H1 (cell line): Measurements from ENCODE around the gene IL5RA. TPM values are rescaled to one million over a fixed set of nuclear protein-coding genes. Genes with fewer than 3 reads are reported as not detected.

ENCODE experiments used
- CTCF ChIA-PET: fragments of 300-600 bp; sonication (Branson Sonifier 250); formaldehyde crosslinking; loops from one replicate; lab custom pipeline; 2021; ENCODE audit not compliant: partially characterized antibody; lab: Charles Lee
- POLR2A ChIA-PET: fragments of 300-600 bp; sonication (Branson Sonifier 250); formaldehyde crosslinking; loops from one replicate; lab custom pipeline; 2021; ENCODE audit warnings: inconsistent platforms; ENCODE audit not compliant: partially characterized antibody; lab: Charles Lee
- DNase-seq, 2 experiments: peaks; one replicate each; pipeline versions ENCODE4 v3.0.0 to v3.0.0-alpha.2; 2010 to 2022; ENCODE audit warnings: low spot score in 2 of 2, low read depth in 1 of 2, mixed read lengths in 1 of 2
- FAIRE-seq: peaks from 2 replicates; lab custom pipeline; 2011; peaks lifted over from hg19 to GRCh38; lab: Jason Lieb, UNC
- H2AFZ ChIP-seq: 2 replicates; pipeline ENCODE4 v1.8.1; 2012; ENCODE audit warnings: low read length, inconsistent platforms
- H2AK5ac ChIP-seq: 2 replicates; pipeline ENCODE4 v1.6.1; 2013; ENCODE audit warnings: low read depth, low read length
- H2BK120ac ChIP-seq: replicated peaks from 2 replicates; pipeline ENCODE3; 2013; ENCODE audit warnings: low read depth, low read length, inconsistent platforms
- H2BK12ac ChIP-seq: 2 replicates; pipeline ENCODE4 v1.6.1; 2013; ENCODE audit warnings: low read depth, low read length
- H2BK15ac ChIP-seq: 2 replicates; pipeline ENCODE4 v1.6.1; 2013; ENCODE audit warnings: low read length
- H2BK20ac ChIP-seq: 2 replicates; pipeline ENCODE4 v1.6.1; 2013; ENCODE audit warnings: low read length
- H2BK5ac ChIP-seq: 2 replicates; pipeline ENCODE4 v1.6.1; 2013; ENCODE audit warnings: low read depth, low read length
- H3K14ac ChIP-seq: 2 replicates; pipeline ENCODE4 v1.6.1; 2013; ENCODE audit warnings: inconsistent platforms; ENCODE audit not compliant: insufficient read length
- H3K18ac ChIP-seq: 2 replicates; pipeline ENCODE4 v1.6.1; 2013; ENCODE audit warnings: low read length; ENCODE audit errors: extremely low read depth
- H3K23ac ChIP-seq: 2 replicates; pipeline ENCODE4 v1.6.1; 2013; ENCODE audit warnings: inconsistent platforms; ENCODE audit not compliant: insufficient read length
- H3K23me2 ChIP-seq: 2 replicates; pipeline ENCODE4 v1.6.1; 2013; ENCODE audit warnings: low read depth, low read length
- H3K27ac ChIP-seq: 2 replicates; pipeline ENCODE4 v1.6.1; 2011; ENCODE audit warnings: low read depth, low read length, inconsistent platforms
- H3K27me3 ChIP-seq, 4 experiments: replicated peaks in 1 of 4; 1 replicate in 1 of 4; 2 replicates in 3 of 4; pipeline versions ENCODE4 v1.6.1 to v1.8.1; 2011 to 2013; ENCODE audit warnings: low read length in 3 of 4, mild to moderate bottlenecking in 3 of 4, inconsistent platforms in 2 of 4, mixed read lengths in 2 of 4, moderate library complexity in 1 of 4; ENCODE audit not compliant: control insufficient read depth in 3 of 4, insufficient read depth in 3 of 4; ENCODE audit errors: extremely low read depth in 1 of 4
- H3K36me3 ChIP-seq, 4 experiments: 2 replicates each; pipeline versions ENCODE4 v1.6.1 to v1.8.1; 2011 to 2013; ENCODE audit warnings: mild to moderate bottlenecking in 4 of 4, low read length in 3 of 4, moderate library complexity in 2 of 4, control low read depth in 1 of 4, inconsistent platforms in 1 of 4; ENCODE audit not compliant: insufficient read depth in 4 of 4, control insufficient read depth in 2 of 4
- H3K4ac ChIP-seq: replicated peaks from 2 replicates; pipeline ENCODE3; 2013; ENCODE audit warnings: low read length, low read depth, mixed read lengths, inconsistent platforms; ENCODE audit not compliant: insufficient read length
- H3K4me1 ChIP-seq, 4 experiments: replicated peaks in 1 of 4; 1 replicate in 1 of 4; 2 replicates in 3 of 4; pipeline versions ENCODE4 v1.6.1 to v1.8.1; 2011 to 2013; ENCODE audit warnings: low read length in 3 of 4, inconsistent platforms in 2 of 4, mixed read lengths in 1 of 4; ENCODE audit not compliant: insufficient read depth in 4 of 4, control insufficient read depth in 3 of 4
- H3K4me2 ChIP-seq, 2 experiments: 2 replicates each; pipeline versions ENCODE4 v1.6.1 to v1.8.1; 2011 to 2013; ENCODE audit warnings: low read depth in 2 of 2, low read length in 2 of 2, control low read depth in 1 of 2, inconsistent platforms in 1 of 2, mild to moderate bottlenecking in 1 of 2; ENCODE audit not compliant: insufficient read depth in 1 of 2
- H3K4me3 ChIP-seq, 4 experiments: fragments of 200-600, 300-600 bp in 1 of 4; sonication (generic), shearing (Covaris generic), sonication (Bioruptor Twin) in 1 of 4; 2 replicates each; pipeline versions ENCODE4 v1.5.1 to v1.8.1; 2011 to 2016; ENCODE audit warnings: low read length in 4 of 4, low read depth in 3 of 4, control low read depth in 2 of 4, inconsistent platforms in 2 of 4, mild to moderate bottlenecking in 2 of 4, mixed read lengths in 1 of 4, moderate library complexity in 1 of 4; ENCODE audit not compliant: insufficient read depth in 2 of 4; ENCODE audit errors: extremely low read depth in 1 of 4
- H3K56ac ChIP-seq: replicated peaks from 2 replicates; pipeline ENCODE3; 2013; ENCODE audit warnings: low read depth, mild to moderate bottlenecking, mixed read lengths, low read length, inconsistent platforms; ENCODE audit not compliant: insufficient read length
- H3K79me1 ChIP-seq: 2 replicates; pipeline ENCODE4 v1.6.1; 2013; ENCODE audit warnings: low read depth, low read length, control low read depth
- H3K79me2 ChIP-seq, 2 experiments: 2 replicates each; pipeline versions ENCODE4 v1.6.1 to v1.8.1; 2012 to 2013; ENCODE audit warnings: low read length in 2 of 2, mild to moderate bottlenecking in 2 of 2, inconsistent platforms in 1 of 2; ENCODE audit not compliant: insufficient read depth in 2 of 2, control insufficient read depth in 1 of 2
- H3K9ac ChIP-seq, 4 experiments: replicated peaks in 1 of 4; 1 replicate in 1 of 4; 2 replicates in 3 of 4; pipeline versions ENCODE4 v1.6.1 to v1.8.1; 2011 to 2013; ENCODE audit warnings: low read depth in 3 of 4, low read length in 3 of 4, control low read depth in 2 of 4, mild to moderate bottlenecking in 2 of 4, moderate library complexity in 2 of 4, inconsistent platforms in 1 of 4; ENCODE audit errors: extremely low read depth in 1 of 4
- H3K9me3 ChIP-seq, 2 experiments: 2 replicates each; pipeline versions ENCODE4 v1.6.1 to v1.8.1; 2012 to 2013; ENCODE audit warnings: mild to moderate bottlenecking in 2 of 2, moderate library complexity in 2 of 2, control low read depth in 1 of 2, inconsistent platforms in 1 of 2, low read depth in 1 of 2, low read length in 1 of 2, mixed read lengths in 1 of 2; ENCODE audit not compliant: insufficient read depth in 2 of 2
- H4K20me1 ChIP-seq, 2 experiments: replicated peaks in 1 of 2; 2 replicates each; pipeline versions ENCODE3 to v1.8.1; 2011 to 2013; ENCODE audit warnings: inconsistent platforms in 2 of 2, low read length in 2 of 2, mild to moderate bottlenecking in 1 of 2; ENCODE audit not compliant: insufficient read depth in 2 of 2, control insufficient read depth in 1 of 2
- H4K5ac ChIP-seq: 2 replicates; pipeline ENCODE4 v1.6.1; 2013; ENCODE audit warnings: low read length, low read depth, mixed read lengths, inconsistent platforms; ENCODE audit not compliant: insufficient read length
- H4K8ac ChIP-seq: 2 replicates; pipeline ENCODE4 v1.8.0; 2013; ENCODE audit warnings: mild to moderate bottlenecking, moderate library complexity, low read length, inconsistent platforms; ENCODE audit not compliant: insufficient read depth; ENCODE audit errors: extremely low read depth
- H4K91ac ChIP-seq: replicated peaks from 2 replicates; pipeline ENCODE3; 2013; ENCODE audit warnings: low read length, mixed read lengths, inconsistent platforms; ENCODE audit not compliant: insufficient read length
- CHD2 ChIP-seq: IDR thresholded peaks from 2 replicates; pipeline ENCODE4 v1.6.1; 2012; ENCODE audit warnings: low read length, improper control_type of control experiment
- FOSL1 ChIP-seq: IDR thresholded peaks from 2 replicates; pipeline ENCODE4 v1.6.1; 2011; ENCODE audit warnings: mild to moderate bottlenecking, low read depth, low read length, moderate library complexity; ENCODE audit not compliant: insufficient read depth
- GABPA ChIP-seq: IDR thresholded peaks from 2 replicates; pipeline ENCODE4 v1.6.1; 2011; ENCODE audit warnings: mild to moderate bottlenecking, low read length, moderate library complexity, borderline replicate concordance; ENCODE audit not compliant: insufficient read depth
- JUN ChIP-seq: IDR thresholded peaks from 2 replicates; pipeline ENCODE4 v1.6.1; 2011; ENCODE audit warnings: low read depth, mild to moderate bottlenecking, improper control_type of control experiment, low read length
- KDM5A ChIP-seq: fragments of 200-600 bp; IDR thresholded peaks from 2 replicates; pipeline ENCODE4 v1.7.1; 2012; ENCODE audit warnings: mild to moderate bottlenecking, low read length, inconsistent platforms, mixed read lengths
- SIRT6 ChIP-seq: IDR thresholded peaks from one replicate; pipeline ENCODE4 v1.7.1; 2012; ENCODE audit warnings: low read length, inconsistent platforms
- SRF ChIP-seq: IDR thresholded peaks from 2 replicates; pipeline ENCODE4 v1.6.1; 2011; ENCODE audit warnings: mild to moderate bottlenecking, low read depth, low read length, moderate library complexity
- TAF1 ChIP-seq: IDR thresholded peaks from 2 replicates; pipeline ENCODE4 v1.6.1; 2011; ENCODE audit warnings: mild to moderate bottlenecking, low read depth, low read length
- TCF12 ChIP-seq: IDR thresholded peaks from 2 replicates; pipeline ENCODE4 v1.6.1; 2011; ENCODE audit warnings: low read depth, mild to moderate bottlenecking, low read length
- WGBS, 2 experiments: shearing (Covaris generic) in 1 of 2; methylation state at CpG; one replicate each; pipeline versions ENCODE4 v1.1.6 to v1.1.7; 2013 to 2015; ENCODE audit warnings: low lambda C conversion rate in 2 of 2, mixed read lengths in 2 of 2, inconsistent platforms in 1 of 2, low coverage in 1 of 2, missing lambda C conversion rate in 1 of 2; ENCODE audit not compliant: insufficient replicate concordance in 2 of 2, insufficient coverage in 1 of 2, insufficient read length in 1 of 2; ENCODE audit errors: extremely low coverage in 1 of 2, missing lambda C conversion rate in 1 of 2; 5-methylcytosine and 5-hydroxymethylcytosine counted together
- polyA plus RNA-seq, 7 experiments: library from polyadenylated mRNA; depleted of rRNA in 3 of 7; stranded (reverse) in 5 of 7; unstranded in 2 of 7; fragments of >200 nt in 5 of 7; fragments of 200-250 nt in 2 of 7; gene quantifications; 1 replicate in 5 of 7; 2 replicates in 1 of 7; 4 replicates in 1 of 7; pipeline versions ENCODE4 v1.2.1 to v1.2.3, GENCODE V29; 2011 to 2013; ENCODE audit warnings: missing spikeins in 2 of 7, mixed read lengths in 2 of 7
- total RNA-seq: library from RNA; stranded (reverse); fragmentation: NEBNext Ultra II Directional; extraction: Animal tissue kit (Norgen Biotek cat#: 25700); gene quantifications from 2 replicates; pipeline ENCODE4 v1.2.1, GENCODE V29; 2021
- TF ChIP-seq, protein P1 (sequence below): IDR thresholded peaks from 2 replicates; pipeline ENCODE4 v1.6.1; 2011; ENCODE audit warnings: low read depth, mild to moderate bottlenecking, low read length; ENCODE audit not compliant: insufficient read depth
- TF ChIP-seq, protein P2 (sequence below), 3 experiments: IDR thresholded peaks; 1 replicate in 2 of 3; 2 replicates in 1 of 3; pipeline versions ENCODE4 v1.5.1 to v1.6.1; 2011; ENCODE audit warnings: low read length in 3 of 3, mild to moderate bottlenecking in 3 of 3, inconsistent platforms in 2 of 3, low read depth in 1 of 3, moderate library complexity in 1 of 3; ENCODE audit not compliant: insufficient read depth in 1 of 3; ENCODE audit errors: control extremely low read depth in 1 of 3

Gene IL5RA
- total and polyA plus RNA-seq, 2 of the 8 experiments (the other 6 are each of a cell fraction or from before 2014, with no cell fraction given): not detected

DNA sequence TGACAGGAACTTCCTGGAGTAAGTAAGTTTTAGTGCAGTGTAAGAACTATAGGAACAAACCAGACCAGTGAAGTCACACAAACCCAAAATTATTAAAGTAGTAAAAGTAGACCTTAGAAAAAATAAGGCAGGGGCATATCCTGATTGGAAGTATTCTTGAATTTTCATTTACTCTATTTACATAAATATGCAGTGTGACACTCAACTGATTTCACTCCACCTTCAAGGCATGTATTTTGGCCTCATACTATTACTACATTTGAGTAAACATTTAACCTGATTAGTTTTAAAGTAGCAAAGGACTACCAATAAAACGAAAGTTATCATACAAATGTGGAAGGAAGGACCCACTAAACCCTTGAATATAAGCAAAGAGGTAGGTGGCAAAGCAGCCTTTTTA is 39.4 kb upstream of the IL5RA start:
- H3K18ac ChIP-seq: no peak overlapping the region
- no peak overlapping the region for H2BK120ac ChIP-seq
- no peaks in the 10 kb centered on the region for H3K79me1 ChIP-seq
- peaks cover 2 to 90% (median 45%) of the 10 kb centered on the region in 4 experiments; a peak in 7 of 8 replicates for H3K36me3 ChIP-seq
- ChIA-PET POLR2A (interaction anchor here (0.6 to 1.2 kb wide), 3 partner anchors 10 to 1326 kb away, joined by 3 to 6 read pairs (median 3); no protein-coding TSS in a partner anchor), CTCF (no interaction called here)
- H3K9ac ChIP-seq: no peak overlapping the region
- H2BK12ac ChIP-seq: no peak overlapping the region
- H3K4me2 ChIP-seq: no peak overlapping the region
- no peak overlapping the region for H4K8ac ChIP-seq
- H3K4ac ChIP-seq: no peak overlapping the region
- H2BK5ac ChIP-seq: no peak overlapping the region
- TF ChIP-seq CHD2 (no peak), JUN (no peak), TAF1 (no peak), GABPA (no peak), KDM5A (no peak), FOSL1 (no peak), SRF (no peak), SIRT6 (no peak), TCF12 (no peak)
- TF ChIP-seq, protein P1, sequence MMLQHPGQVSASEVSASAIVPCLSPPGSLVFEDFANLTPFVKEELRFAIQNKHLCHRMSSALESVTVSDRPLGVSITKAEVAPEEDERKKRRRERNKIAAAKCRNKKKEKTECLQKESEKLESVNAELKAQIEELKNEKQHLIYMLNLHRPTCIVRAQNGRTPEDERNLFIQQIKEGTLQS: no peak
- TF ChIP-seq, protein P2, sequence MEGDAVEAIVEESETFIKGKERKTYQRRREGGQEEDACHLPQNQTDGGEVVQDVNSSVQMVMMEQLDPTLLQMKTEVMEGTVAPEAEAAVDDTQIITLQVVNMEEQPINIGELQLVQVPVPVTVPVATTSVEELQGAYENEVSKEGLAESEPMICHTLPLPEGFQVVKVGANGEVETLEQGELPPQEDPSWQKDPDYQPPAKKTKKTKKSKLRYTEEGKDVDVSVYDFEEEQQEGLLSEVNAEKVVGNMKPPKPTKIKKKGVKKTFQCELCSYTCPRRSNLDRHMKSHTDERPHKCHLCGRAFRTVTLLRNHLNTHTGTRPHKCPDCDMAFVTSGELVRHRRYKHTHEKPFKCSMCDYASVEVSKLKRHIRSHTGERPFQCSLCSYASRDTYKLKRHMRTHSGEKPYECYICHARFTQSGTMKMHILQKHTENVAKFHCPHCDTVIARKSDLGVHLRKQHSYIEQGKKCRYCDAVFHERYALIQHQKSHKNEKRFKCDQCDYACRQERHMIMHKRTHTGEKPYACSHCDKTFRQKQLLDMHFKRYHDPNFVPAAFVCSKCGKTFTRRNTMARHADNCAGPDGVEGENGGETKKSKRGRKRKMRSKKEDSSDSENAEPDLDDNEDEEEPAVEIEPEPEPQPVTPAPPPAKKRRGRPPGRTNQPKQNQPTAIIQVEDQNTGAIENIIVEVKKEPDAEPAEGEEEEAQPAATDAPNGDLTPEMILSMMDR (IDR thresholded peaks at IDR 0.05; ENCODE audit: control extremely low read depth in 1 of 3, insufficient read depth in 1 of 3, low read depth in 1 of 3, low read length in 3 of 3): no peak
- no peak for DNase-seq
- no peak overlapping the region for H2AK5ac ChIP-seq
- H3K14ac ChIP-seq: no peak overlapping the region
- H2AFZ ChIP-seq: no peak overlapping the region
- H3K23ac ChIP-seq: no peak overlapping the region
- H3K9me3 ChIP-seq: no peaks in the 10 kb centered on the region
- H2BK20ac ChIP-seq: no peak overlapping the region
- FAIRE-seq: no peak
- no peak overlapping the region for H3K27ac ChIP-seq
- no peaks in the 10 kb centered on the region for H3K4me1 ChIP-seq
- H3K79me2 ChIP-seq: no peaks in the 10 kb centered on the region
- H4K5ac ChIP-seq: no peak overlapping the region
- H2BK15ac ChIP-seq: no peak overlapping the region
- no peak overlapping the region for H4K91ac ChIP-seq
- no peaks in the 10 kb centered on the region for H3K27me3 ChIP-seq
- H4K20me1 ChIP-seq: peaks cover 2 to 3% of the 10 kb centered on the region in 2 experiments
- WGBS, 2 experiments: 94% methylated on average over 1 of the region's 1 CpG; no CpG with 5 or more reads in 1 of the 2 experiments
- no peaks in the 10 kb centered on the region for H3K23me2 ChIP-seq
- no peak overlapping the region for H3K56ac ChIP-seq
- H3K4me3 ChIP-seq: no peak overlapping the region
